Measurements from ENCODE around the gene RPRD2.
"Not testable (repeated sequence)": the region's sequence is repeated elsewhere in the genome, so short reads cannot be mapped to it uniquely, and the experiment has no call there.

Gene RPRD2

DNA sequence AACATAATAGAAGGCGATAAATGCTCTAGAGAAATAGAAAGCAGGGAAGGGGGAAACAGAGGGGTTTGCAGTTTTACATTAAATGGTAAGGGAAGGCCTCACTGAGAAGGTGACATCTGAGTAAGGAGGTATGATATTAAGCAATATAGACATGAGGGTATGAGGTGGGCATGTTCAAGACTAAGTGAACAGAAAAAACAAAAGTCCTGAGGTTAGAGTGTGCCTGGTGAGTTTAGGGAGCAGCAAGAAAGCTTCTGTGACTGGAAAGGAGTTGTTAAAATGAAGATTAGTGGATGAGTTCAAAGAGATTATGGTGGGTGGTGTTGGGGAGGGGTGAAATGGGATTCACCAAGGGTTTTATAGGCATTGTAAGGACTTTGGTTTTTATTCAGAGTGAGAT lies 8.6 kb downstream of the RPRD2 start:
- DNase-seq = no peak
- TF ChIP-seq GATA1 (IDR thresholded peaks at IDR 0.05; ENCODE audit: low read depth, low read length) (no peak), POLR2A (IDR thresholded peaks at IDR 0.05; ENCODE audit: low read length) (no peak)

GRCh38 chr1:150376110-150376509 lies 12.2 kb downstream of the RPRD2 start:
- TF ChIP-seq POLR2A (IDR thresholded peaks at IDR 0.05; ENCODE audit: low read length) (no peak), GATA1 (IDR thresholded peaks at IDR 0.05; ENCODE audit: low read depth, low read length) (no peak)
- DNase-seq = no peak

GRCh38 chr1:150383631-150384324 lies 19.8 kb downstream of the RPRD2 start:
- DNase-seq = peak; percentile 22 to 60
- TF ChIP-seq POLR2A (IDR thresholded peaks at IDR 0.05; ENCODE audit: low read length) (no peak), GATA1 (IDR thresholded peaks at IDR 0.05; ENCODE audit: low read depth, low read length) (no peak)

- DNase-seq = no peak
- TF ChIP-seq POLR2A (IDR thresholded peaks at IDR 0.05; ENCODE audit: low read length) (no peak), GATA1 (IDR thresholded peaks at IDR 0.05; ENCODE audit: low read depth, low read length) (no peak)
These were observed 21.8 kb downstream of the RPRD2 start for GRCh38 chr1:150385537-150386445.

DNA sequence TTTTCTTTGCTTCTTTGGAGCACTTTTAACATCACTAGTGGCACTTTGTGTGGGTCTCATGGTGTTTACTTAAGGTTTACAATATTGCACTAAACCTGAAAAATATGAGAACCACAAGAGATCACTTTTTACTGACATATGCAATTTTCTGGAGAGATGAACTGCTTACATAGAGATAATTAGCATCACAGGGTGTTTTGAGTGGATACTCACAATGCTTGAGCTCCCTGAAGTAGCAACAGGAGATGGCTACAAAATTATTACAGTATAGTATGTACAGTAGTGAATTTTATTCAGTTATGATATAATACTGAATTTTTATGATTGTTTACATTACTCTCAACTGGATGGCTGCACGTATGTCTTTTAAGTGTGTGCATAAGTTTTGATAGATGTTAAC lies 22.6 kb downstream of the RPRD2 start:
- TF ChIP-seq POLR2A (IDR thresholded peaks at IDR 0.05; ENCODE audit: low read length) (no peak), GATA1 (IDR thresholded peaks at IDR 0.05; ENCODE audit: low read depth, low read length) (no peak)
- no peak for DNase-seq

DNA sequence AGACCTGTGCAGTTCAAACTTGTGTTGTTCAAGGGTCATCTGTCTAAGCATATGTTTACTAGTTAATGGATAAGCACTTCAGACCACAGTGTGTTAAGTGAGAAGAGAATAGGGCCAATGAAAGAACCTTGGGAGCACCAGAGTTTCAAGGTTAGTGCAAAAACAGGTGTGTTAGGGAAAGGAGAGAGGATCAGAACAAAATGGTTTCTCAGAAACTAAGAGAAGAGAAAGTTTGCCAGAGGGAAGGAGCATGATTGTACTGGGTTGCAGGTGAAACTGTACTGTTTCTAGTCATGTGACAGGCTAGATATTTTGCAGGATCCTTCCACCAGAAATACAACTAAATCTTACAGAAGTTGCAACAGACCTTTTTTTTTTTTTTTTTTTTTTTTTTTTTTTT lies 23.3 kb downstream of the RPRD2 start:
- TF ChIP-seq GATA1 (IDR thresholded peaks at IDR 0.05; ENCODE audit: low read depth, low read length) (no peak), POLR2A (IDR thresholded peaks at IDR 0.05; ENCODE audit: low read length) (no peak)
- DNase-seq = no peak

DNA sequence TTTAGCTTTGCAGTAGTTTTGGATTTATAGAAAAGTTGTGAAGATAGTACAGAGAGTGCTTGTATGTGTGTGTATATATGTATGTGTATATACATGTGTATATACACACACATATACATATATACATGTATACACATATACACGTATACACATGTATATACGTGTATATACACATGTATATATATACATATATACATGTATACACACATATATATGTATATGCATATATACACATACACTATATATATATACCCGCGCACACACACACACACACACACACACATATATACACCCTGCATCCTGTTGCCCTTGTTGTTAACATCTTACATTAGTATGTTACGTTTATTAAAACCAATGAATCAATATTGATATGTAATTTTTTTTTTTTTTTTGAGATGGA lies 24.3 kb downstream of the RPRD2 start:
- no peak for DNase-seq
- TF ChIP-seq POLR2A (IDR thresholded peaks at IDR 0.05; ENCODE audit: low read length) = no peak
- TF ChIP-seq GATA1 (IDR thresholded peaks at IDR 0.05; ENCODE audit: low read depth, low read length) = no peak

GRCh38 chr1:150389650-150390049 lies 25.7 kb downstream of the RPRD2 start:
- DNase-seq = no peak
- no peak for TF ChIP-seq POLR2A (IDR thresholded peaks at IDR 0.05; ENCODE audit: low read length)
- no peak for TF ChIP-seq GATA1 (IDR thresholded peaks at IDR 0.05; ENCODE audit: low read depth, low read length)

DNA sequence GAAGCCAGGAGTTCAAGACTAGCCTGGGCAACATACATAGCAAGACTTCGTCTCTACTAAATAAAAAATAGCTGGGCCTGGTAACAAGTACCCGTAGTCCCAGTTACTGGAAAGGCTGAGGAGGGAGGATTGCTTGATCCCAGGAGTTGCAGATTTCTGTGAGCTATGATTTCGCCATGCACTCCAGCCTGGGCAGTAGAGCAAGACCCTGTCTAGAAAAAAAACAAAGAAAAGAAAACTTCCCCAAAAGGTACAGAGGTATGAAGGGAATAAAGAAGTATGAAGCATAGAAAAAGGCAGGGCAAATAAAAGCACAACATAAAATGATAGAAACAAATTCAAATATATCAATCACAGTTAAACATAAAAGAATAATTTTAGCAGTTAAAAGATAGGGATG lies 28.7 kb downstream of the RPRD2 start:
- TF ChIP-seq GATA1 (IDR thresholded peaks at IDR 0.05; ENCODE audit: low read depth, low read length) (no peak), POLR2A (IDR thresholded peaks at IDR 0.05; ENCODE audit: low read length) (no peak)
- DNase-seq = no peak

DNA sequence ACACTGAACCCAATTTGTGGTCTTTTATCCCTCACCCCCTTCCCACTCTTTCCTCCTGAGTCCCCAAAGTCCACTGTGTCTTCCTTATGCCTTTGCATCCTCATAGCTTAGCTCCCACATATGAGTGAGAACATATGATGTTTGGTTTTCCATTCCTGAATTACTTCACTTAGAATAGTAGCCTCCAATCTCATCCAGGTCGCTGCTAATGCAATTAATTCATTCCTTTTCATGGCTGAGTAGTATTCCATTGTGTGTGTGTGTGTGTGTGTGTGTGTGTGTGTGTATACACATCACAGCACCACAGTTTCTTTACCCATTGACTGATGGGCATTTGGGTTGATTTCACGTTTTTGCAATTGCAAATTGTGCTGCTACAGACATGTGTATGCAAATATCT lies 31.2 kb downstream of the RPRD2 start:
- not testable (repeated sequence) for DNase-seq

DNA sequence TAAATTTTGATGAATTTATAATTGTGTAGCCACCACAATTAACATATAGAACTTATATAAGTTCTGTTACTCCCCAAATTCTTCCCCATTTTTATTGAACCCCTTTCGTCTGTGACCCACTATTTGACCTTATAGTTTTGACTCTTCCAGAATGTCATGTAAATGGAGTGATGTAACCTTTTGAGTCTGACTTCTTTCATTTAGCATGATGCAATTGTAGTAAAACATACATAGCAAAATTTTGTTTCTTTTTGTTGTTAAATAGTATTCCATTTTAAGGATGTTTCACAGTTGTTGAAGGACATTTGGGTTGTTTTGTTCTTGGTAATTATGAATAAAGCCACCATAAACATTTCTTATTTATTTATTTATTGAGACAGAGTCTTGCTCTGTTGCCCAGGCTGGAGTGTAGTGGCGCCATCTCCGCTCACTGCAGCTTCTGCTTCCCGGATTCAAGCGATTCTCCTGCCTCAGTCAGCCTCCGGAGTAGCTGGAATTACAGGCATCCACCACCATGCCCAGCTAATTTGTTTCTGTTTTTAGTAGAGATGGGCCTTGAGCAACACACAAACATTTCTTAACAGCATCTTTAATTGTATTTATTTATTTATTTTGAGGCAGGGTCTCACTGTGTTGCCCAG lies 33.6 kb downstream of the RPRD2 start:
- peak in 1 of 2 experiments; percentile 18 for DNase-seq
- TF ChIP-seq GATA1 (IDR thresholded peaks at IDR 0.05; ENCODE audit: low read depth, low read length) (no peak), POLR2A (IDR thresholded peaks at IDR 0.05; ENCODE audit: low read length) (no peak)

DNA sequence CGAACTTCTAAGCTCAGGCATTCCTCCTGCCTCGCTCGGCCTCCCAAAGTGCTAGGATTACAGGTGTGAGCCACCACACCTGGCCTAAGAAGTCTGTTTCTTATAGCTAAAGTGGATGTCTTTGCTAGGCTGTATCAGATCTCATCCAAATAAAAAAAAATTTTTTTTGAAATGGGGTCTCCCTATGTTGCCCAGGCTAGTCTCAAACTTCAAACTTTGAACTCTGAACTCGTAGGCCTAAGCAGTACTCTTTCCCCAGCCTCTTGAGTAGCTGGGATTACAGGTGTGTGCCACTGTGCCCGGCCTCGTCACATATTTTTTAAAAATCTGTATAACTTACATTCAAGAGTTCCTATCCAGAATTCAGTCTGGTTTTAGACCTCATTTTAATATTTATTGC lies 40.5 kb downstream of the RPRD2 start:
- TF ChIP-seq POLR2A (IDR thresholded peaks at IDR 0.05; ENCODE audit: low read length) (no peak), GATA1 (IDR thresholded peaks at IDR 0.05; ENCODE audit: low read depth, low read length) (no peak)
- DNase-seq = no peak

DNA sequence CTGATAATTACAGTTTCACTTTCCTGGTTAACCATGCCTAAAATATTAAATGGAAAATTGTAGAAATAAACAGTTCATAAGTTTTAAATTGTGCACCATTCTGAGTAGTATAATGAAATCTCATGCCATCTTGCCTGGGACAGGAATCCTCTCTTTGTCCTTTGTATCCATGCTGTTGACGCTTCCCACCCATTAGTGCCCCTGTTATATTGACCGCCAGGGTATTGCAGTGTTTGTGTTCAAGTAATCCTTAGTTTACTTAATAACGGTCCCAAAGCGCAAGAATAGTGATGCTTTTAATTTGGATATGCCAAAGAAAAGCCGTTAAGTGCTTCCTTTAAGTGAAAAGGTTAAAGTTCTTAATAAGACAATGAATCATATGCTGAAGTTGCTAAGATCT lies 41.7 kb downstream of the RPRD2 start:
- DNase-seq = no peak
- no peak for TF ChIP-seq POLR2A (IDR thresholded peaks at IDR 0.05; ENCODE audit: low read length)

DNA sequence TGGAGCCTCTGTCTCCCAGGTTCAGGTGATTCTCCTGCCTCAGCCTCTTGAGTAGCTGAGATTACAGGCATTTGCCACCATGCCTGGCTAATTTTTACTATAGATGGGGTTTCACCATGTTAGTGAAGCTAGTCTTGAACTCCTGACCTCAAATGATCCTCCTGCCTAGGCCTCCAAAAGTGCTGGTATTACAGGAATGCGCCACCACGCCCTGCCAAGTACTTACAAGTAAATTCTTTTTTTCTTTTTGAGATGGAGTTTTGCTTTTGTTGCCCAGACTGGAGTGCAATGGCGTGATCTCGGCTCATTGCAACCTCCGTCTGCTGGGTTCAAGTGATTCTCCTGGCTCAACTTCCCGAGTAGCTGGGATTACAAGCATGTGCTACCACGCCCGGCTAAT lies 42.5 kb downstream of the RPRD2 start:
- DNase-seq = no peak

More for the DNA sequence above, 42.5 kb downstream of the RPRD2 start:
- TF ChIP-seq GATA1 (IDR thresholded peaks at IDR 0.05; ENCODE audit: low read depth, low read length) = no peak
- no peak for TF ChIP-seq POLR2A (IDR thresholded peaks at IDR 0.05; ENCODE audit: low read length)
